Gastroesophageal sphincter (tissue), 4 donors: ENCODE data around the gene NFKBIE. TPM values are rescaled to one million over a fixed set of nuclear protein-coding genes. Genes with fewer than 3 reads are reported as not detected.
A peak's percentile ranks its signal among the peaks of the same experiment; 100 is the strongest.

Experiments used
- ATAC-seq: fragments of 150-250 bp; one replicate; pipeline ENCODE4 v1.9.1; 2016; ENCODE audit warnings: mild to moderate bottlenecking, moderate library complexity
- H3K27ac ChIP-seq, 4 donors: fragments of 200-600 bp; sonication (generic) in 3 of 4; 1 replicate in 3 of 4; 2 replicates in 1 of 4; pipeline ENCODE4 v1.5.1; 2016 to 2019
- H3K27me3 ChIP-seq: fragments of 200-600 bp; sonication (generic); one replicate; pipeline ENCODE4 v1.5.1; 2019
- H3K36me3 ChIP-seq, 2 donors: fragments of 200-600 bp; sonication (generic); one replicate each; pipeline ENCODE4 v1.5.1; 2019; ENCODE audit warnings: control low read depth in 1 of 2
- H3K4me1 ChIP-seq, 3 donors: fragments of 200-600 bp; sonication (generic); 1 replicate in 2 of 3; 2 replicates in 1 of 3; pipeline ENCODE4 v1.5.1; 2016 to 2019; ENCODE audit warnings: control low read depth in 2 of 3
- H3K4me3 ChIP-seq, 2 donors: fragments of 200-600 bp; sonication (generic); one replicate each; pipeline ENCODE4 v1.5.1; 2019; ENCODE audit warnings: mild to moderate bottlenecking in 1 of 2, moderate library complexity in 1 of 2
- H3K9me3 ChIP-seq, 3 donors: fragments of 200-600 bp; sonication (generic); one replicate each; pipeline ENCODE4 v1.5.1; 2017 to 2019; ENCODE audit warnings: control low read depth in 2 of 3
- CTCF ChIP-seq, 4 experiments: fragments of 200-600 bp in 2 of 4; fragments of 450-650 bp in 2 of 4; sonication (generic) in 1 of 4; IDR thresholded peaks; one replicate each; pipeline ENCODE4 v1.5.1; 2017 to 2019; ENCODE audit warnings: antibody characterized with exemption in 4 of 4, mild to moderate bottlenecking in 2 of 4, moderate library complexity in 2 of 4
- EP300 ChIP-seq: sonication (generic); formaldehyde crosslinking; IDR thresholded peaks from one replicate; pipeline ENCODE4 v1.6.1; 2017; ENCODE audit warnings: antibody characterized with exemption, mild to moderate bottlenecking
- POLR2A ChIP-seq, 2 donors: fragments of 450-650 bp; IDR thresholded peaks; one replicate each; pipeline ENCODE4 v1.6.1; 2017; ENCODE audit warnings: antibody characterized with exemption in 2 of 2, mild to moderate bottlenecking in 2 of 2, moderate library complexity in 1 of 2
- POLR2AphosphoS5 ChIP-seq: sonication (generic); formaldehyde crosslinking; IDR thresholded peaks from one replicate; pipeline ENCODE4 v1.6.1; 2017; ENCODE audit warnings: antibody characterized with exemption
- WGBS, 2 donors: methylation state at CpG; one replicate each; pipeline ENCODE4 v1.1.5; 2018; ENCODE audit warnings: low coverage in 1 of 2; 5-methylcytosine and 5-hydroxymethylcytosine counted together
- total RNA-seq, 4 donors: library from RNA; depleted of rRNA; stranded (reverse); fragments of >200 nt; gene quantifications; one replicate each; pipeline ENCODE4 v1.1.0, GENCODE V29; 2016

NFKBIE gene
- total RNA-seq, 4 donors from 2014 or later = 4.2 to 13.4 (median 5.7) TPM

DNA sequence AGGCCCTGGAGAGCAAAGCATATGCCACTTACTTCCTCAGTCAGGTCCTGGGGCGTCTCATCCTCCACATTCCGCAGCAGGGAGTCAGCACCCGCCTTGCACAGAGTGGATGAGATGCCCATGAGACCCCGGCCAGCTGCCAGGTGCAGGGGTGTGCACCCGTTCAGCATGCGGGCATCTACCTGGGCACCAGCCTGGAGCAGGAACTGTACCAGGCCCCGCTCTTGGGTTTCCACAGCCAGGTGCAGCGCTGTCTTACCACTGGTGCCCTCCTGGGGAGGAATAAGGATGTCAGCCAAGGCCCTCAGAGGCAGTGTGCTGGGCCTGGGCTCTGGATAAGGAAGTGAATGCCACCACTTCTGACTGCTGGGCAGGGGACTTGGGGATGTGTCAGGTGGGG lies 5.3 kb downstream of the NFKBIE start:
- H3K4me3 ChIP-seq = no peak overlapping the region
- no peak for TF ChIP-seq EP300
- no peaks in the 10 kb centered on the region for H3K9me3 ChIP-seq
- H3K36me3 ChIP-seq = peaks cover 0 to 36% of the 10 kb centered on the region in 2 donors
- H3K27ac ChIP-seq = no peak overlapping the region
- H3K27me3 ChIP-seq = no peaks in the 10 kb centered on the region
- WGBS, 2 donors = 100% methylated on average over 1 of the region's 8 CpGs; no CpG with 5 or more reads in 1 of the 2 donors
- ATAC-seq = no peak
- peaks cover 4 to 61% (median 41%) of the 10 kb centered on the region in 3 donors for H3K4me1 ChIP-seq

DNA sequence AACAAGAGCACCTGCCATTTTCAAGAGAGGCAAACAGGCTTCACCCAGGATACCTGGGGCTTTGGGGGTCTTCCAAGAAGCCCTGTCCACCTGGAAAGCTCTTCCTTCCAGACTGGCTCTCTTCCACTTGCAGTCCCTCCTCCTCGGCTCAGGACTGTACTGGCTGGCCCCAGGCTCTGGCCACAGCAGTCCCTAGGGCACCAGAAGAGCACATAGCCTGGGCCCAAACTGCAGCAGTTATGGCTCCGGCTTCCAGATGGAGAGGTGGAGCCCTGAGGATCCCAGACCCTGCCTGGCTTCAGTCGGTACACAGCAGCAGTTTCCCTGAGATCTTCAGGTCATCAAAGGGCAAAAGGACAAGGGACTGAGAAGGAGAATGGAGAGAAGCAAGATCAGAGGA lies 6.4 kb downstream of the NFKBIE start:
- Histone ChIP-seq H3K36me3 (peaks cover 0 to 47% of the 10 kb centered on the region in 2 donors), H3K9me3 (no peaks in the 10 kb centered on the region), H3K27me3 (no peaks in the 10 kb centered on the region), H3K4me1 (peaks cover 2 to 61% (median 31%) of the 10 kb centered on the region in 3 donors), H3K4me3 (no peak overlapping the region), H3K27ac (no peak overlapping the region)
- no CpG with 5 or more reads among the region's 3 CpGs for WGBS, 2 donors
- no peak for ATAC-seq
- no peak for TF ChIP-seq CTCF (IDR thresholded peaks at IDR 0.05)
- no peak for TF ChIP-seq POLR2AphosphoS5
- TF ChIP-seq EP300 = no peak
- TF ChIP-seq POLR2A (IDR thresholded peaks at IDR 0.05) = no peak

GRCh38 chr6:44258325-44258863 lies 7.0 kb downstream of the NFKBIE start:
- no peak overlapping the region for H3K4me3 ChIP-seq
- H3K27me3 ChIP-seq = no peaks in the 10 kb centered on the region
- H3K27ac ChIP-seq = peak overlapping the region in 3 of 4 donors; percentile 87 to 94 (median 92)
- peaks cover 0 to 52% of the 10 kb centered on the region in 2 donors for H3K36me3 ChIP-seq
- no peak for TF ChIP-seq CTCF (IDR thresholded peaks at IDR 0.05)
- TF ChIP-seq POLR2A (IDR thresholded peaks at IDR 0.05) = no peak
- TF ChIP-seq POLR2AphosphoS5 = no peak
- no peak for TF ChIP-seq EP300
- H3K4me1 ChIP-seq = peaks cover 2 to 60% (median 25%) of the 10 kb centered on the region in 3 donors
- 75 to 100% methylated on average over 1 to 7 of the region's 9 CpGs for WGBS, 2 donors
- no peaks in the 10 kb centered on the region for H3K9me3 ChIP-seq
- ATAC-seq = no peak

DNA sequence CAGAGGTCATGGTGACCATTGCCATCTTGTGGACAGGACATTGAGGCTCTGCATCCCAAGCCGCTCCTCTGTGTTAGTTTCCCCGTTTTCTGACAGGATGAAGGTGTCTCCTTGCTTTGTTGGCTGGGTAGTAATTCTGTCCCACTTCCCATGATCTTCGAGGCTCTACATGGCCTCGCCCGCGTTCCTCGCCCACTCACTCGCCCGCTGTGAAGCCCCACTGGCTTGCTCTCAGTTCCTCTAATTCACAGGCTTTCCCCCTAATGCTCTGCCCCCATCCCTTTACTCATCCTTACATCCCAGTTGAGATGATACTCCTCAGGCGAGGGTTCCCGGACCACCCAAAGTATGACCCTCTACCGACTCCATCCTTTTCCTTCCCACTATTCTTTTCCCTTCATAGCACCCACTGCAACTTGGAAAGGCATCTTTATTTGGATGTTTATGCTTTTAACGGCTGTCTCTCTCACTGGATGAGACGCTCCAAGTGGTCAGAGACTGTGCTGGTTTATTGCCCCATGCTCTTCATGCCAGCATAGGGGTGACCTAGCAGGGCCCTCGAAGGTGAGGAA lies 7.5 kb downstream of the NFKBIE start:
- H3K27ac ChIP-seq = peak overlapping the region in 3 of 4 donors; percentile 87 to 94 (median 92)
- TF ChIP-seq POLR2AphosphoS5 (no peak), EP300 (no peak), CTCF (IDR thresholded peaks at IDR 0.05) (no peak), POLR2A (IDR thresholded peaks at IDR 0.05) (no peak)
- 17 to 20% methylated on average over 10 to 15 of the region's 15 CpGs for WGBS, 2 donors
- H3K9me3 ChIP-seq = no peaks in the 10 kb centered on the region
- H3K4me3 ChIP-seq = peak overlapping the region; percentile 79 to 99
- H3K36me3 ChIP-seq = peaks cover 0 to 58% of the 10 kb centered on the region in 2 donors
- no peak for ATAC-seq
- peaks cover 0 to 60% (median 20%) of the 10 kb centered on the region in 3 donors for H3K4me1 ChIP-seq
- H3K27me3 ChIP-seq = no peaks in the 10 kb centered on the region

- no peaks in the 10 kb centered on the region for H3K9me3 ChIP-seq
- peaks cover 0 to 60% (median 13%) of the 10 kb centered on the region in 3 donors for H3K4me1 ChIP-seq
- 0% methylated on average over 4 of the region's 80 CpGs; no CpG with 5 or more reads in 1 of the 2 donors for WGBS, 2 donors
- peak; percentile 91 for ATAC-seq
- H3K27me3 ChIP-seq = no peaks in the 10 kb centered on the region
- TF ChIP-seq CTCF (IDR thresholded peaks at IDR 0.05) = peak in 3 of 4 experiments; percentile 81 to 85 (median 84)
- TF ChIP-seq POLR2A (IDR thresholded peaks at IDR 0.05) = peak; percentile 83 to 84
- no peak for TF ChIP-seq EP300
- peak; percentile 50 for TF ChIP-seq POLR2AphosphoS5
- H3K4me3 ChIP-seq = peak within 1 kb of the TSS; percentile 79 to 99
- H3K27ac ChIP-seq = peak within 1 kb of the TSS; percentile 63 to 94 (median 90)
- peaks cover 0 to 64% of the 10 kb centered on the region in 2 donors for H3K36me3 ChIP-seq
Observed at GRCh38 chr6:44257025-44257752, 8.2 kb downstream of the NFKBIE start, which contains the start of gene SLC35B2. Gene SLC35B2 (minus strand): TSS chr6:44257528. CDS start chr6:44257410, 118 bp downstream.
